ENCODE data around the gene ZC3H6.

GRCh38 chr2:112335600-112335999 is 60.2 kb downstream of the ZC3H6 start:
- TF ChIP-seq POLR2A (IDR thresholded peaks at IDR 0.05) (no peak), CTCF (IDR thresholded peaks at IDR 0.05) (no peak)
